HEK293 (cell line): ENCODE results near the gene FHIT.

ENCODE experiments used
- CTCF ChIA-PET: fragments of 350-600 bp; formaldehyde crosslinking; extraction: SDS; loops from one replicate; lab custom pipeline; 2021; ENCODE audit warnings: antibody characterized with exemption; lab: Yijun Ruan, JAX
- POLR2A ChIA-PET: fragments of 300-600 bp; formaldehyde crosslinking; extraction: SDS; loops from one replicate; lab custom pipeline; 2020; ENCODE audit warnings: antibody characterized with exemption, inconsistent platforms; lab: Yijun Ruan, JAX
- H3K27ac ChIP-seq: fragments of 200-500 bp; sonication (Bioruptor generic); 2 replicates; pipeline ENCODE4 v1.5.1; 2014; ENCODE audit warnings: low read depth, low read length, control low read depth, inconsistent platforms; ENCODE audit errors: extremely low read depth
- H3K36me3 ChIP-seq, 2 experiments: fragments of 200-500 bp in 1 of 2; sonication (Bioruptor generic) in 1 of 2; 1 replicate in 1 of 2; 2 replicates in 1 of 2; pipeline ENCODE4 v1.5.1; 2014 to 2017; ENCODE audit warnings: inconsistent platforms in 2 of 2, low read length in 2 of 2; ENCODE audit not compliant: control insufficient read depth in 2 of 2, insufficient read depth in 1 of 2
- H3K4me1 ChIP-seq: fragments of 200-500 bp; sonication (Bioruptor generic); 2 replicates; pipeline ENCODE4 v1.5.1; 2014; ENCODE audit warnings: mild to moderate bottlenecking, low read length, inconsistent platforms; ENCODE audit not compliant: control insufficient read depth, insufficient read depth
- H3K4me3 ChIP-seq: 2 replicates; pipeline ENCODE4 v1.5.1; 2011; ENCODE audit warnings: low read depth, mild to moderate bottlenecking, control low read depth, low read length, moderate library complexity
- H3K9me3 ChIP-seq: fragments of 200-500 bp; sonication (Bioruptor generic); 2 replicates; pipeline ENCODE4 v1.5.1; 2014; ENCODE audit warnings: low read depth, low read length, inconsistent platforms; ENCODE audit not compliant: control insufficient read depth, insufficient read depth
- AEBP2 ChIP-seq: fragments of 450-650 bp; formaldehyde crosslinking; IDR thresholded peaks from 2 replicates; pipeline ENCODE4 v1.5.1; 2016; ENCODE audit warnings: missing biosample characterization, missing genetic modification characterization, borderline replicate concordance
- GLI2 ChIP-seq: fragments of 450-650 bp; formaldehyde crosslinking; IDR thresholded peaks from 2 replicates; pipeline ENCODE4; 2017; ENCODE audit warnings: missing biosample characterization, missing genetic modification characterization, low read depth, borderline replicate concordance
- HOXA7 ChIP-seq: sonication (generic); formaldehyde crosslinking; IDR thresholded peaks from 2 replicates; pipeline ENCODE4 v1.8.1; 2022; ENCODE audit warnings: missing genetic modification reagents, borderline replicate concordance
- HOXC10 ChIP-seq: sonication (generic); formaldehyde crosslinking; IDR thresholded peaks from 2 replicates; pipeline ENCODE4 v1.8.1; 2023; ENCODE audit warnings: mild to moderate bottlenecking, missing genetic modification reagents
- KLF7 ChIP-seq: fragments of 450-650 bp; formaldehyde crosslinking; IDR thresholded peaks from 2 replicates; pipeline ENCODE4 v1.5.1; 2016; ENCODE audit warnings: missing biosample characterization, missing genetic modification characterization, borderline replicate concordance
- KLF9 ChIP-seq: fragments of 450-650 bp; formaldehyde crosslinking; IDR thresholded peaks from 2 replicates; pipeline ENCODE4 v1.5.1; 2016; ENCODE audit warnings: missing biosample characterization, missing genetic modification characterization, low read depth
- SETDB1 ChIP-seq: IDR thresholded peaks from one replicate; pipeline ENCODE4 v1.6.1; 2017; ENCODE audit warnings: mild to moderate bottlenecking, low read length, moderate library complexity, mixed read lengths; ENCODE audit not compliant: insufficient read length
- ZBTB11 ChIP-seq: fragments of 450-650 bp; formaldehyde crosslinking; conservative IDR thresholded peaks from 2 replicates; pipeline ENCODE4 v1.5.1; 2016; ENCODE audit warnings: low read depth, missing biosample characterization, missing genetic modification characterization
- ZBTB17 ChIP-seq: fragments of 450-650 bp; formaldehyde crosslinking; IDR thresholded peaks from 2 replicates; pipeline ENCODE4 v1.5.1; 2016; ENCODE audit warnings: missing biosample characterization, missing genetic modification characterization
- ZBTB49 ChIP-seq: fragments of 450-650 bp; formaldehyde crosslinking; IDR thresholded peaks from 2 replicates; pipeline ENCODE4 v1.5.1; 2016; ENCODE audit warnings: missing biosample characterization, missing genetic modification characterization, low read depth
- ZFP41 ChIP-seq: fragments of 450-650 bp; formaldehyde crosslinking; IDR thresholded peaks from 2 replicates; pipeline ENCODE4 v1.5.1; 2016; ENCODE audit warnings: missing biosample characterization, missing genetic modification characterization, borderline replicate concordance
- ZNF184 ChIP-seq: fragments of 450-650 bp; IDR thresholded peaks from 2 replicates; pipeline ENCODE4 v1.5.1; 2018; ENCODE audit warnings: missing biosample characterization, mild to moderate bottlenecking, missing genetic modification characterization
- ZNF2 ChIP-seq: fragments of 450-650 bp; formaldehyde crosslinking; IDR thresholded peaks from 2 replicates; pipeline ENCODE4 v1.5.1; 2016; ENCODE audit warnings: missing biosample characterization, missing genetic modification characterization
- ZNF211 ChIP-seq: fragments of 450-650 bp; formaldehyde crosslinking; IDR thresholded peaks from 2 replicates; pipeline ENCODE4 v1.5.1; 2016; ENCODE audit warnings: low read depth, missing biosample characterization, missing genetic modification characterization
- ZNF274 ChIP-seq, 2 experiments: fragments of 200-500 bp in 1 of 2; fragments of 450-650 bp in 1 of 2; sonication (Bioruptor generic) in 1 of 2; formaldehyde crosslinking in 1 of 2; IDR thresholded peaks; 2 replicates each; pipeline versions ENCODE4 v1.5.1 to v1.6.1; 2014 to 2016; ENCODE audit warnings: borderline replicate concordance in 1 of 2, inconsistent platforms in 1 of 2, low read length in 1 of 2, missing biosample characterization in 1 of 2, missing genetic modification characterization in 1 of 2
- ZNF488 ChIP-seq: fragments of 450-650 bp; formaldehyde crosslinking; IDR thresholded peaks from 2 replicates; pipeline ENCODE4 v1.5.1; 2016; ENCODE audit warnings: missing biosample characterization, missing genetic modification characterization
- ZNF664 ChIP-seq: fragments of 450-650 bp; formaldehyde crosslinking; IDR thresholded peaks from 2 replicates; pipeline ENCODE4 v1.5.1; 2016; ENCODE audit warnings: missing biosample characterization, missing genetic modification characterization
- ZNF768 ChIP-seq: fragments of 450-650 bp; formaldehyde crosslinking; IDR thresholded peaks from 2 replicates; pipeline ENCODE4 v1.5.1; 2018; ENCODE audit warnings: missing biosample characterization, mild to moderate bottlenecking, missing genetic modification characterization
- ZNF776 ChIP-seq: fragments of 450-650 bp; formaldehyde crosslinking; IDR thresholded peaks from 2 replicates; pipeline ENCODE4 v1.5.0; 2017; ENCODE audit warnings: missing biosample characterization, missing genetic modification characterization, borderline replicate concordance
- ZNF785 ChIP-seq: fragments of 450-650 bp; formaldehyde crosslinking; IDR thresholded peaks from 2 replicates; pipeline ENCODE4 v1.5.1; 2016; ENCODE audit warnings: missing biosample characterization, missing genetic modification characterization

Gene FHIT

GRCh38 chr3:60079076-60079475 lies 1172.2 kb downstream of the FHIT start:
- Histone ChIP-seq H3K36me3 (no peaks in the 10 kb centered on the region), H3K4me1 (no peaks in the 10 kb centered on the region), H3K4me3 (no peak overlapping the region), H3K27ac (no peak overlapping the region), H3K9me3 (no peaks in the 10 kb centered on the region)
- no peak for TF ChIP-seq ZNF2
- no peak for TF ChIP-seq GLI2 (tag by site-specific recombination)
- TF ChIP-seq ZNF488 = no peak
- TF ChIP-seq ZFP41 (tag by site-specific recombination) = no peak
- TF ChIP-seq ZNF664 (tag by site-specific recombination) = no peak
- no peak for TF ChIP-seq HOXA7 (CRISPR knock-in tag)
- no peak for TF ChIP-seq ZBTB11 (tag by site-specific recombination)
- no peak for TF ChIP-seq KLF7
- TF ChIP-seq ZNF274 (IDR thresholded peaks at IDR 0.05; ENCODE audit: low read length) = no peak
- TF ChIP-seq ZNF274 (tag by site-specific recombination; IDR thresholded peaks at IDR 0.05; ENCODE audit: borderline replicate concordance) = no peak
- TF ChIP-seq AEBP2 (tag by site-specific recombination) = no peak
- TF ChIP-seq ZNF211 (tag by site-specific recombination) = no peak
- no peak for TF ChIP-seq SETDB1
- no peak for TF ChIP-seq ZNF768
- TF ChIP-seq KLF9 (tag by site-specific recombination) = no peak
- TF ChIP-seq ZBTB49 (tag by site-specific recombination) = no peak
- no peak for TF ChIP-seq ZNF776
- no peak for TF ChIP-seq ZNF785
- TF ChIP-seq HOXC10 (CRISPR knock-in tag) = no peak
- TF ChIP-seq ZBTB17 (tag by site-specific recombination) = no peak
- no peak for TF ChIP-seq ZNF184 (tag by site-specific recombination)
- CTCF ChIA-PET = interaction anchor here (0.6 kb wide), 1 partner anchor 475 kb away, joined by 3 read pairs; no protein-coding TSS in a partner anchor
- POLR2A ChIA-PET = no interaction called here
